HG03469 (cell line): ENCODE data around the gene RAB24.
"Not testable (repeated sequence)": the region's sequence is repeated elsewhere in the genome, so short reads cannot be mapped to it uniquely, and the experiment has no call there.

Source experiments
- ATAC-seq: cut with Tn5 transposase; IDR thresholded peaks from one replicate; pipeline ENCODE4 v1.9.1; 2021; ENCODE audit warnings: mild to moderate bottlenecking, moderate library complexity, moderate number of reproducible peaks; ENCODE audit not compliant: unreplicated experiment

Gene RAB24

DNA sequence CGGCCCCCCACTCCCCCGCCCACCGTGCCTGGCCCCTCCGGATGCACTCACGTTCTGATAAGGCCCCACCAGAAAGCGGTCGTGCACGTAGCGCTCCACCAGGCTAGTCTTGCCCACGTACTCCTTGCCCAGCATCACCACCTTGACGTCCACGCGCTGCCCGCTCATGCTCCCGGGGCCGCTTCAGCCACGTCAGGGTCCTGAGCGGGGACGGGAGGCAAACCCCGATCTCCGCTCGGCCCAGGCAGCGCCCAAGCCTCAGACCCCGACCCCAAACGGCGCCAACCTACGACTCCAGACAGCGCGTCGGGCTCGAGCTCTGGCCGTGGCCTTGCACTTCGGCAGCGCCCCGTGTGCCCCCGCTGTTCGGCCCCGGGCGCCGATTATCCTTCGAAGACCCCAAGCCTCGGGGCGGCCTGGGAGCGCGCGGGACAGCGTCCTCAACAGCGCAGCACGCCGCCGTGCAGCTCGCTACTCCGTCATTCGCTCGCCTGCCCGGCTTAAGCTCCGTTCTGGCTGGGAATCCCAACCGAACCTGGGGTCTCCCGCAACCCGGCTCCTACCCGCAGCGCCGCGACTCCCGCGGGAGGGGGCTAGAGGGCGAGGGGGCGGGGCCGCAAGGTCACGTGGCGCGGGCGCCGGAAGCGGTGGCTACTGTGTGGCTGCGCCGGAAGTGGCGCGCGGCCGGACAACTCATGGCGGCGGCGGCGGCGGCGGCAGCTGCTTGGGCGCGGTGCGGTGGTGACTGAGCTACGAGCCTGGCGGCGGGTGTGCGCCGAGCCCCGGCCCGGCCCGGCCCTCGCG lies at the start of gene RAB24, which contains the start of gene PRELID1:
TSS of gene RAB24 (minus strand) at position 599 of the 804 bp plus-strand sequence. CDS start at position 168, 431 bp downstream.
TSS of gene PRELID1 (plus strand) at position 679 of the 804 bp plus-strand sequence. CDS start 187 bp downstream, outside the sequence.
- ATAC-seq: peak; percentile 47

DNA sequence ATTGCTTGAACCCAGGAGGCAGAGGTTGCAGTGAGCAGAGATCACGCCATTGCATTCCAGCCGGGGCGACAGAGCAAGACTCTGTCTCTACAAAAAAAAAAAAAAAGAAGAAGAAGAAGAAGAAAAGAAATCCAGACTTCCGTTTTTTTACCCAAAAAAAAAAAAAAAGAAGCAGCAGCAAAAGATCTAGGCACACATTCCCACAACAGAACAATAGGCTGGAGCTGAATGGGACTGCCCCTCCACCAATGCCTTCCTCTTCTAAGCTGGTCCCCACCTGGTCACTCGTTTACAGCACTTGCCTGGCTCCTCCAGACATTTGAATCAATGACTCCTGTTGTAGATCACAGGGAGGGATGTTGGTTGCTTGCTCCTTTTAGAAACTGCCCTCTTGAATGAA lies 49.6 kb upstream of the RAB24 start:
- ATAC-seq: no peak

DNA sequence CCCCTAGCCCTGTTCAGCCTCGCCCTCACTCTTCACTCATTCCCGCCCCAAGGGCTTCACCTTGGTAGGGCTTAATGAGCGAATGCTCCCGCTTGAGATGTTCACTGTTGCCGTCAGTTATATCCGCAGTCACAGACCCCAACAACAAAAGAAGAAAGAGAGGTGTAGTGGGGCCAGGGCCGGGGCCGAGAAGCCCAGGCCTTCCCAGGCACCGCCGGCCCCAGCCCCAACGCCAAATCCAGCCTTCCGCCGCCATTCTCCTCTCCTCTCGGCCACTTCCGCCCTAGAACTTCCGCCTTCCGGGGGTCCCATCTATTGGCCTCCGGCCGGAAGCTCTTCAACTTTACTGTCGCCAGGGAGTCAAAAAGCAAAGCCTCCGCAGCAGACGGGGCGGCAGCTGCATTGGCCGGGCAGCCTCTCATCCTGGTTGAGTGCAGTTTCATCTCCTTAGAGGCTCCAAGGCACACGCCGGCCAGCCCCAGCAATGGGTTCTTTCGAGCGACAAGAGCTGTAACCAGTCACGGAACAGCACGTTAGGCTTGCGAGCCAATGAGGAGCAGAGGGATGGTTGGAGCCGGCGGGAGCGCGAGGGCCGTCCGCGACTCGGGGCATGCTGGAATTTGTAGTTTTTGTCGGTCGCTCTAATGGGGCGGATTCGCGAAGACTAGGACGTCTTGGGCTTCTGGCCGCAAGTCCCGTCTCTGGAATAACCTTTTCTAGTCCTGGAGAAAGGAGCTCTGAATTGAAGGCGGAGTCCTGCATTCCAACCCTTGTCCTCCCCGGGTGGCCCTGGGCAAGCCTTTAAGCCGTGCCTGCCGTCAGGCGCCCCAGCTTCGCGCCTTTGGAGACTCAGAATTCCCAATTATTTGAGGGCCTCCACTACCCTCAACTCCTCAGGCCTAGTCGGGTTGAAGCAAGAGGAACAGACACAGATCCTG lies 48.1 kb upstream of the RAB24 start, which contains the start of gene LMAN2:
TSS of gene LMAN2 (minus strand) at position 277 of the 938 bp plus-strand sequence. CDS start at position 256, 21 bp downstream.
- peak; percentile 73 for ATAC-seq

DNA sequence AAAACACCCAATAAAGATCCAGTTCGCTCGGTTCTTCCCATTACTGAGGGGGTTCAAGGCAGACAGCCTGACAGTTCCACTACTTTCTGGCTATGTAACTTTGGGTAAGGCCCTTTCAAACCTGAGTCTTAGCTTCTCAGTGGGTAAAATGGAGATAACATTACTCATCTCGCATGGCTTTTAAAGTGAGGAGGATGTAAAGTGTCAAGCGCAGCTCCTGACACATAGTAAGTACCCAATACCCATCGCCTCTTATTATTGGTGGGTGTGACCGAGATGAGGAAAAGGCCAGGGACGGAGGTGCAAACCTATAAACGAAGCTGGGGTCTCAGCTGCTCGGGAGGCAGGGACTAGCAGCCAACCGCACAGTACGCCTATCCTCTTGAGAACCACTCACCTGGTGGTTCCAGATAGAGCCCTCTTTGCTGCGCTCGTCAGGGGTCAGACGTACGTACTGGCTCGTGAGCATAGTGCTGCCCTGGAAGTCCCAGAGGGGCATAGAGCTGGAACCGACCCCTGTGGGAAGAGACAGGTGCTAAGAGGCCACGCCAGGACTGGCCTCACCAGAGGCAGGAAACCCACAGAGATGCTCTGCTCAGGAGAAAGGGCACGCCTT lies 47.4 kb upstream of the RAB24 start:
- no peak for ATAC-seq

DNA sequence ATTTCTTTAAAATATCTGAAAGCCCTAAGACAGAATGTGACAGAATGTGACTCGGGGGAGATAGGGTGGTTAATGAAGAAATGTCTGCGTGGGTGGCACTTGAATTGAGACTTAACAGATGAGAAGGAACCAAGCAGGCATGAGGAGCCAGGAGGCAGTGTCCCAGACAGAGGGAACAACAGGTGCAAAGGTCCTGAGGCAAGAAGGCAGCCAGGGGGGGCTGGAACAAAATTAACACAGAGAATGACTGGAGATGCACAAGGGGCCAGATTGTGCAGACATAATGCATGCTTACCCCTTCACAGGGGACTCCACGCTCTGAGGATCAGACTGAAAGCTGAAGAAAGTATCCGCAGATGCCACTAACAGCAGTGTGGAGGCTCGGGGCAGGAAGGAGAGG lies 46.2 kb upstream of the RAB24 start:
- no peak for ATAC-seq

DNA sequence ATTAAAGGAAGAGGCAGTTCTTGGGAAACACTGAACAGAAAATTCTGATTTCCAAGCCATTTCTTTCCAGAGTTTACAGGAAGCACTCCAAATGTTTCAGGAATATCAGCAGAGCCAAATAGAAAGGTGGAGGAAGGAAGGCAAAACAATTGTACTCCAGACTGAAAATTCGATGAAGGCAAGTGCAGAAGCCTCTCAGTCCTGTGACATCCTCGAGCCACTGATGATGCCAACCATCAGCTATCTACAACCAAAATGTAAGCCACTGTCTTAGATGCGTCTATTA lies 45.8 kb upstream of the RAB24 start:
- no peak for ATAC-seq

DNA sequence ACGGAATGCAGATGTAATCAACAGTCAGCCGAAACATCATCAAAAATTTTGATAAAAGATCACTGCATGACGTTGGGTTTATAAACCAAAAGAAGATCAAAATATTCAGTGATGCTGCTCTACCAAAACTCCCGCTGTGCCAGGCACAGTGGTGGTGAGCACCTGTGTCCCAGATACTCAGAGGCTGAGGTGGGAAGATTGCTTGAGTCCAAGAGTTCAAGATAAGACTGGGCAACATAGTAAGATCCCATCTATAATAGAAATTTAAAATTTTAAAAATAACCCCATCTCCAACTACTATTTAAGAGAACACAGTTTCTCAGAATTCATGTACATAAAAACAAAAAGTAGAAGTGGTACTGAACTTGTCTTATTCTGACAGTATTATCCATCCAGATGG lies 44.2 kb upstream of the RAB24 start:
- ATAC-seq: no peak

DNA sequence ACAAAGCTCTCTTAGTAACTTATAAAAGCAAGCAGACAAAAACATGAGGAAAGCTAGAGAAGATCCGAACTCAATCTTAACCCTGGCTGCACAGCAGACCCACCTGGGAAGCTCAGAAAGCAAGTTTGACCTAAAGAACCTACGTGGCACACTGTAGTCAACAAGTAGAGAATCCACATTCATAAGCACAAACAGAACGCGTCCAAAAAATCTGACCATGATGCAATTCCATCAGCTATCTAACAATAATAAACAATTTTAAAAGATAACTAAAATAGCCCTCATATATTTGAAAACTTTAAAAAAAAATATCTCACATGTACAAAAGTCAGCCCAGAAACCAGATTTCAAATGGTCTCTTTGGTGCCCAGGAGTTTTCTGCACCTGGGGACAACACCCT lies 43.3 kb upstream of the RAB24 start:
- ATAC-seq: no peak

DNA sequence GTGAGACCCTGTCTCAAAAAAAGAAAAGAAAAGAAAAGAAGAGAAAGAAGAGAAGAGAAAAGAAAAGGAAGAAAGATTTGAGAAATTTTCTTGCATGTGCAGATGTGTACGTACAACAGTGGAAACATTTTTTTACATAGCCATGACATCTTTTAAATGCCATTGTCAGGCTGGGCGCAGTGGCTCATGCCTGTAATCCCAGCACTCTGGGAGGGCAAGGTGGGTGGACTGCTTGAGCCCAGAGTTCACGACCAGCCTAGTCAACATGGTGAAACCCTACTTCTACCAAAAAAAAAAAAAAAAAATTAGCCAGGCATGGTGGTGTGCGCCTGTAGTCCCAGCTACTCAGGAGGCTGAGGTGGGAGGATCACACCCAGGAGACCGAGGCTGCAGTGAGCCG lies 41.4 kb upstream of the RAB24 start:
- no peak for ATAC-seq

DNA sequence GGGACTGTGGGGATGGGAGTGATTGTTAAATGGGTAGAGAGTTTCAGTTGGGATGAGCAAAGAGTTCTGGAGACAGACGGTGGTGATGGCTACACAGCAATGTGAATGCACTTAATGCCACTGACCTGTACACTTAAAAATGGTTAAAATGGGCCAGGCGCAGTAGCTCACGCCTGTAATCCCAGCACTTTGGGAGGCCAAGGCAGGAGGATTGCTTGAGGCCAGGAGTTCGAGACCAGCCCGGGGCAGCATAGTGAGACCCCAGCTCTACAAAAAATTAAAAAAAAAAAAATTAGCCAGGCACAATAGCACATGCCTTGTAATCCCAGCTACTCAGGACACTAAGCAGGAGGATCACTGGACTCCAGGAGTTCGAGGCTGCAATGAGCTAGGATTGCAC lies 40.3 kb upstream of the RAB24 start:
- ATAC-seq: no peak

DNA sequence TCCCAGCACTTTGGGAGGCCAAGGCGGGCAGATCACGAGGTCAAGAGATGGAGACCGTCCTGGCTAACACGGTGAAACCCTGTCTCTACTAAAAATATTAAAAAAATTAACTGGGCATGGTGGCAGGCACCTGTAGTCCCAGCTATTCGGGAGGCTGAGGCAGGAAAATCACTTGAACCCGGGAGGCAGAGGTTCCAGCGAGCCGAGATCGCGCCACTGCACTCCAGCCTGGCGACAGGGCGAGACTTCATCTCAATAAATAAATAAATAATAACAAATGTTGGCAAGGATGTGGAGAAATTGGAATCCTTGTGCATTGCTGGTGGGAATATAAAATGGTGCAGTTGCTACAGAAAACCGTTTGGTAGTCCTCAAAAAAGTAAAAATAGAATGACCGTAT lies 39.5 kb upstream of the RAB24 start:
- ATAC-seq: not testable (repeated sequence)

DNA sequence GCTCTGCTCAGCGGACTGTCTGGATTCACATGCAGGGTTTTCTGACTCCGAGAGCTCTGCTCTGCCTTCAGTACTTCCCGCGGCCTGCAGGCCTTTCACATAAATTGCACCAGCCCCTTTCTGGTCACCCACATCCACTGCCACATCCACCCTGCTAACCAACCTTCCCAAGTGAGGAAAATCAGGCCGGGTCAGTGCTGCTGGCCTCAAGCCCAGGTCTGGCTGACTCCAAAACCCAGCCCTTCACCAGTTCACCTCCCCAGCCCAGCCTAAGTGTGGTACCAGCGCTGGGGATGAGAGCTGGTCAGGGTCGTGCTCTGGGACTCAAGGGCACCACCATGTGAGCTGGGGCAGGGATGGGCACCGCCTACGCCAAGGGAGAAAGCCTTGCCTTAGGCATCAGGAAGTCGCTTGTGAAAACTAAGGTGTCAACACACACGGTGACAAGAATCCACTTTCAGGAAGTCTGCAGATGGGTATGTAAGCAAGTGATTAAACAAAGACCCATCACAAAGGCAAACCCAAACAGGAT lies 35.7 kb upstream of the RAB24 start:
- no peak for ATAC-seq

DNA sequence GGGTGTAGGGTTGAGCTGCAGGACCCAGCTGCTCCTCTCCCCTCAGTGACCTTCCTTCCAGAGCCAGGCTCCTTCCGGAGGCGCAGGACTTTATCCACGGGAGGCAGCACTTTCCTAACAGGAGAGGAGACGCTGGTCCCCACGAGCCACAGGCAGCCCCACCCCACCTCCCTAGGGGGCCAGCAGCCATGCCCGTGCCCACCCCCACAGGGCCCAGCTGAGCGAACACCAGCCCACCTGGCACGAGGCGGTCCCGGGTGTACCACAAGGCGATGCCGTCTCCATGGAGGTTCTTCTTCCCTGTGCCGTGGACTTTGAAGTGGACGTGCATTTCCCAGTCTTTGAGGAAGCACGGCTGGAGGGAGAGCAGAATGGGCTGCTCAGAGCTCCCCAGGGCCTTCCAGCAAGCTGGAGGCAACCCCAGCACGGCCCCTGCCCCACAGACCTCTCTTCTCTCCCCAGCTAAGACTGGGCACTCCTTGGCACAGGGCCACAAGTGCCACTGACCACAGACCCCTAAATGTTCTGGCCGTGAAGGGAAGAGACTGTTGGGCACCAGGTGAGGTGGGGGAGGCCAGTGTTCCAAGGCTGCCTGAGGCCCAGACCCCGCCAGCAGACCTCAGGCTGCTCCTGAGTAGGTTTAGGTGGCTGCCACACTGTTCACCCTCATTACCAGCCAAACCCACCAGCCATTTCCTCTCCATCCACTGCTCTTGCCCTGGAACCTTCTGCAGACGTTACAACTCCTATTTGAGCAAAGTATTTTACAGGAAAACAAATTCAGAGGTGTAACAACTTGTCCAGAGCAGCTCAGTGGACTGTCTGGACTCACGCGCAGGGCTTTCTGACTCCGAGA lies 35.0 kb upstream of the RAB24 start:
- ATAC-seq: no peak

DNA sequence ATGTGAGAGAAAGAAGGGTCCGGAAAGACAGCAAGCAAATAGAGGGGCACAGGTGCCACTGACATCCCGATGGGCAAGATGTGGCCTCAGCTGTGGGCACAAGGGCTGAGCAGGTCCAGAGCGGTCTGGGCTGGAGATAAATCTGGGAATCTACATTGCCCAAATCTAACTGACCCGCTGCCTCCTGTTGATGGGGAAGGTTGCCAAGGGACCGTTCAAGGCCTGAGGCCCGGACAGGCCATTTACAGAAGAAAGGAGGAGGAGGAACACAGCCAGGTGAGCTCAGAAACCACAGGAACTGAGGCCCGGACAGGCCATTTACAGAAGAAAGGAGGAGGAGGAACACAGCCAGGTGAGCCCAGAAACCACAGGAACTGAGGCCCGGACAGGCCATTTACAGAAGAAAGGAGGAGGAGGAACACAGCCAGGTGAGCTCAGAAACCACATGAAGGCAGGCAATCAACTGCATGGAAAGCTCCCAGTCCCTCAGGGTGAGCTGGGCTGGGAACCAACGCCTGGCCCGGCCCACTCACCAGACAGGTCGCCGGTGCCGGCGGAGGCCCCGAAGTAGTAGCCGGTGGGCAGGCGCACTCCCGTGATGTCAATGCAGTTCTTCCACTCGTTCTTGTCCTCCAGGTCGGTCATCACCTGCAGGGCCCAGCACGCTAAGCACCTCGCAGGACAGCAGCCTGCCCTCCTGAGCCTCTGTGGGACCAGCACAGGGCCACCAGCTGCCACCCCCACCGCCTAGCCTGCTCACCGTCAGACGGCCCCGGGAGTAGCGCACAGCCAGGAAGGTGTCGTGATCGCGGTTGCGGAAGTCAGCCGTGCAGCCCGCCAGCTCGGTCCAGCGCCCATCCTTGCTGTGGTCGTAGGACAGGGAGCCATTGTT lies 33.3 kb upstream of the RAB24 start:
- no peak for ATAC-seq

DNA sequence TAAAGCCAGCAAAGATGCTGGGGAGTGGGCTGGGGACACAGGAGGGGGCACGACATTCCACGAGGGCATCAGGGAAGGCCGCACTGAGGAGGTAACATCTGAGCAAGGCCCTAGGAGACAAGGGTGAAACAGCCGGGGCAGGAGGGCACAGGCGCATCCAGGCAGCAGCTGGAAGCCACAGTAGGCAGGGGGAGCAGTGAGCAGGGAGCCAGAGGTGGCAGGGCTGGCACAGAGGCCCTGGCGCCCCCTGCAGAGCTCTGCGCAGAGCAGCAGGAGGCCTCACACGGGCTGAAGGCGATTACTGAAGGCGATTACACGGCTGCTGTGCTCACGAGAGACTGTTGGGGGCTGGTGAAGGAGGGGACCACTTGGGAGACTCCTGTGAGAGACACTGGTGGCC lies 32.6 kb upstream of the RAB24 start:
- no peak for ATAC-seq

DNA sequence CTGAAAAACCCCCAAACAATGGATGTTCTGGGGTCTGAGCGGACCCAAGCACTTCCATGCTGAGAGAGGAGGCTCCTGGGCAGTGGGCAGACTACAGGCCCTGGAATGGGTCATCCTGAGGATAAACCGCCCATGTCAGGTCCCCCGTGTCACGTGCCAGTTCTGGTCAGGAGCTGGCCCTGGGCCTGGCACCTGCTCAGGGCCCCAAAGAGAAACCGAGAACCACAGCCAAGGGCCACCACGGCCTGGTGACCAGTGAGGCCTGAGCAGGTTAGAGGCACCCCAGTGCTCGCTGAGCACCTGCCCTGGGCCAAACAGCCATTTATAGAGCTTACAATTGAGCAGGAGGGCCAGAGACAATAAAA lies 32.2 kb upstream of the RAB24 start:
- no peak for ATAC-seq

DNA sequence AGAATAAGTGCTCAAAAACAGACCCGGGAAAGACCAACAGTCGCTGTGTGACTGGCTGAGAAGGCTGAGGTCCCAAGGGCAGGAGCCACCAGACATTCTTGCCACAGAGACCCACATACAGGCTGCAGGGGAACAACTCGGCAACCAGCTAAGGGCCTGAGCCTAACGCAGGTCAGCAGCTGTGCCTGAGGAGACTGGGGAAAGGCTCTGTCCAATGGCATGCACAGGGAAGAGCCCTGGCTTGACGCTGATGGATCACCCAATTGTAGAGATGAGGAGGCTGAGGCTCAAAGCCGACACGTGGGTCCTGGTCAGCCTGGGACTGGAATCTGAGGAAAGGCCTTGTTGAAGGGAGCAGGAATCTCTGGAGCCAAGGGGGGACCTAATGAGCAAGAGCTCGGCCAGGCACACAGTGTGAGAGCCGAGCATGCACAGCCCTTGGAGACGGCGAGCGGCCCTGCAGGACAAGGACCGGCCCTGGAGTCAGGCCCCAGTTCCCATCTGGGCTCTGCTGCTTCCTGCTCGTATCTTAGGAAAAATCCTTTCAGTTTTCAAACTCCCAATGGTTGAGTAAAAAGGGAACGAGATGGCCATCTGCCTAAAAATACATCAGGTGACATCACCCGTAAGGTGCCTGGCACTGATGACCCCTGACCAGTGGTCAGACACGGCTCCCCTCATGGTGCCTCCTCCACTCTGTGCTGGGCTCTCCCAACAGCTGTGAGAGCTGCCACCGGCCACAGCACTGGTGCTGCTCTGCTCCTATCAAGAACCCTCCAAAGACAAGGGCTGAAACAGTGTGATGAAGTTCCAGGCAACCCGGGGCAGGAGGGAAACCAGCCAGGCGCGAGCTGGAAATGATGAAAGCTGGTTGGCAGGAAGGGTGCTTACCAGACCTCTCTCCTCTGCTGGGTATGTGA lies 31.5 kb upstream of the RAB24 start:
- no peak for ATAC-seq

DNA sequence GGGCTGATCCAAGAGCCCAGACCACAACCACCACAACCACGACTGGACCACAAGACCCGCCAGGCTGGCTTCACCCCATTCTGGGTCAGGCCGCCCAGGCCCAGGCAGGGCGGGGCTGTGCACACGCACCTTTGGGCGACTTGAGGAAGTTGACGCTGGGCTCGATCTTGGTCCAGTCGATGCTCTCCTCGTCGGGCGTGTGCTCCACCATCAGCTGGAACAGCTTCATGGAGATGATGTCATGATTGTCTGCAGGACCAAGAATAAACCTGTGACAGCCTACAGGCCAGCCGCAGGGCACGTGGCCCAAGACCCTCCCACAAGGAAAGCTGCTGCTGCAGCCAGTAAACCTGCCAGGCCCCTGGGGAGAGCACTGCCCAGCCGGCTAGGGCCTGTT lies 30.6 kb upstream of the RAB24 start:
- ATAC-seq: no peak
